ENCODE results near the gene KCNH6.

Gene KCNH6

GRCh38 chr17:63523253-63523855, at the start of gene KCNH6:
Gene KCNH6, plus strand, starts transcription at chr17:63523358. Its CDS starts 56 bp downstream, at chr17:63523414.
- no peak for DNase-seq (ENCODE audit: extremely low spot score)
- TF ChIP-seq CTCF (IDR thresholded peaks at IDR 0.05; ENCODE audit: control extremely low read depth, extremely low read depth, low read depth, missing control alignments) = no peak
- ChIA-PET CTCF (interaction anchor here (1.1 kb wide), 1 partner anchor 9 kb away, joined by 3 read pairs; no protein-coding TSS in a partner anchor), POLR2A (no interaction called here)

GRCh38 chr17:63474174-63474573, 49.0 kb upstream of the KCNH6 start:
- no peak for TF ChIP-seq CTCF (IDR thresholded peaks at IDR 0.05; ENCODE audit: control extremely low read depth, extremely low read depth, low read depth, missing control alignments)
- ChIA-PET CTCF (interaction anchor here (2.6 kb wide), 1 partner anchor 48 kb away, joined by 9 read pairs; no protein-coding TSS in a partner anchor), POLR2A (no interaction called here)
- no peak for DNase-seq (ENCODE audit: extremely low spot score)

GRCh38 chr17:63474586-63475460, 48.3 kb upstream of the KCNH6 start:
- POLR2A ChIA-PET = no interaction called here
- DNase-seq (ENCODE audit: extremely low spot score) = no peak
- CTCF ChIA-PET = interaction anchor here (0.8 to 2.6 kb wide), 4 partner anchors 10 to 49 kb away, joined by 3 to 9 read pairs (median 3); no protein-coding TSS in a partner anchor

GRCh38 chr17:63475491-63476412, 47.4 kb upstream of the KCNH6 start:
- no peak for TF ChIP-seq CTCF (IDR thresholded peaks at IDR 0.05; ENCODE audit: control extremely low read depth, extremely low read depth, low read depth, missing control alignments)
- CTCF ChIA-PET = interaction anchor here (1.0 to 9.3 kb wide), 3 partner anchors 11 to 50 kb away, joined by 3 to 224 read pairs (median 3); no protein-coding TSS in a partner anchor
- POLR2A ChIA-PET = no interaction called here
- DNase-seq (ENCODE audit: extremely low spot score) = no peak

More at GRCh38 chr17:63474586-63475460, 48.3 kb upstream of the KCNH6 start:
- no peak for TF ChIP-seq CTCF (IDR thresholded peaks at IDR 0.05; ENCODE audit: control extremely low read depth, extremely low read depth, low read depth, missing control alignments)

GRCh38 chr17:63476459-63476853, 46.7 kb upstream of the KCNH6 start:
- no peak for DNase-seq (ENCODE audit: extremely low spot score)
- ChIA-PET CTCF (interaction anchor here (0.6 to 9.3 kb wide), 4 partner anchors 12 to 50 kb away, joined by 3 to 224 read pairs (median 3); no protein-coding TSS in a partner anchor), POLR2A (no interaction called here)
- TF ChIP-seq CTCF (IDR thresholded peaks at IDR 0.05; ENCODE audit: control extremely low read depth, extremely low read depth, low read depth, missing control alignments) = no peak

All from GM10248 (cell line).